SK-N-SH treated with all-trans-retinoic acid at 6 μM for 48 hours (cell line): ENCODE results near the gene UTS2B.

ENCODE experiments used
- ATAC-seq: fragments of 200-7000 bp; cut with Tn5 transposase; 3 replicates; pipeline ENCODE4 v1.9.1; 2020; ENCODE audit warnings: mild to moderate bottlenecking, moderate library complexity
- BACH2 ChIP-seq: fragments of 250-450 bp; sonication (Bioruptor Pico); IDR thresholded peaks from 2 replicates; pipeline ENCODE4 v1.9.0; 2021; ENCODE audit warnings: mild to moderate bottlenecking, borderline replicate concordance
- CREB5 ChIP-seq: fragments of 250-450 bp; sonication (Bioruptor Pico); IDR thresholded peaks from 2 replicates; pipeline ENCODE4 v1.5.1; 2020; ENCODE audit warnings: low read depth, mild to moderate bottlenecking, moderate library complexity
- CSDC2 ChIP-seq: fragments of 250-450 bp; sonication (Bioruptor Pico); IDR thresholded peaks from 2 replicates; pipeline ENCODE4 v1.5.0; 2020; ENCODE audit warnings: mild to moderate bottlenecking, moderate library complexity
- ISL1 ChIP-seq: fragments of 250-450 bp; sonication (Bioruptor Pico); IDR thresholded peaks from 2 replicates; pipeline ENCODE4 v2.1.2; 2022; ENCODE audit warnings: mild to moderate bottlenecking, moderate library complexity
- OSR1 ChIP-seq: fragments of 250-450 bp; sonication (Bioruptor Pico); IDR thresholded peaks from 2 replicates; pipeline ENCODE4 v1.8.0; 2022; ENCODE audit warnings: moderate library complexity, mild to moderate bottlenecking, inconsistent platforms
- PATZ1 ChIP-seq: fragments of 250-450 bp; sonication (Bioruptor Pico); IDR thresholded peaks from 2 replicates; pipeline ENCODE4 v1.8.0; 2020; ENCODE audit warnings: mild to moderate bottlenecking, moderate library complexity, borderline replicate concordance
- POU6F1 ChIP-seq: fragments of 250-450 bp; sonication (Bioruptor Pico); IDR thresholded peaks from 2 replicates; pipeline ENCODE4 v1.8.0; 2021; ENCODE audit warnings: low read depth, mild to moderate bottlenecking, moderate library complexity, borderline replicate concordance
- PPARA ChIP-seq: fragments of 250-450 bp; sonication (Bioruptor Pico); IDR thresholded peaks from 2 replicates; pipeline ENCODE4 v1.5.0; 2020; ENCODE audit warnings: mild to moderate bottlenecking, borderline replicate concordance
- RARB ChIP-seq: fragments of 250-450 bp; sonication (Bioruptor Pico); IDR thresholded peaks from 2 replicates; pipeline ENCODE4 v1.8.0; 2021; ENCODE audit warnings: mild to moderate bottlenecking, moderate library complexity
- SNAI2 ChIP-seq: fragments of 250-450 bp; sonication (Bioruptor Pico); IDR thresholded peaks from 2 replicates; pipeline ENCODE4 v1.5.0; 2020; ENCODE audit warnings: mild to moderate bottlenecking, moderate library complexity
- TCF4 ChIP-seq: fragments of 250-450 bp; sonication (Bioruptor Pico); IDR thresholded peaks from 2 replicates; pipeline ENCODE4 v1.8.0; 2021; ENCODE audit warnings: mild to moderate bottlenecking, moderate library complexity, borderline replicate concordance
- TOX ChIP-seq: fragments of 250-450 bp; sonication (Bioruptor Pico); IDR thresholded peaks from 2 replicates; pipeline ENCODE4 v1.8.0; 2021; ENCODE audit warnings: mild to moderate bottlenecking, moderate library complexity, borderline replicate concordance
- TSHZ2 ChIP-seq: fragments of 250-450 bp; sonication (Bioruptor Pico); IDR thresholded peaks from 2 replicates; pipeline ENCODE4 v1.5.0; 2020; ENCODE audit warnings: mild to moderate bottlenecking, moderate library complexity
- ZC3H10 ChIP-seq: fragments of 250-450 bp; sonication (Bioruptor Pico); IDR thresholded peaks from 2 replicates; pipeline ENCODE4 v1.5.1; 2021; ENCODE audit warnings: mild to moderate bottlenecking, moderate library complexity
- ZFP3 ChIP-seq: fragments of 250-450 bp; sonication (Bioruptor Pico); IDR thresholded peaks from 2 replicates; pipeline ENCODE4 v1.5.0; 2020; ENCODE audit warnings: mild to moderate bottlenecking, moderate library complexity
- ZFP30 ChIP-seq: fragments of 450-650 bp; formaldehyde crosslinking; IDR thresholded peaks from 2 replicates; pipeline ENCODE4 v1.5.0; 2022; ENCODE audit warnings: mild to moderate bottlenecking, moderate library complexity
- ZNF565 ChIP-seq: fragments of 450-650 bp; formaldehyde crosslinking; conservative IDR thresholded peaks from 2 replicates; pipeline ENCODE4 v1.5.0; 2020; ENCODE audit warnings: low read depth, mild to moderate bottlenecking, moderate library complexity
- ZNF8 ChIP-seq: fragments of 450-650 bp; formaldehyde crosslinking; IDR thresholded peaks from 2 replicates; pipeline ENCODE4 v1.5.0; 2020; ENCODE audit warnings: mild to moderate bottlenecking, moderate library complexity

UTS2B gene

GRCh38 chr3:191301782-191302411 lies 28.4 kb downstream of the UTS2B start:
- no peak for ATAC-seq

GRCh38 chr3:191301017-191301416 lies 29.3 kb downstream of the UTS2B start:
- ATAC-seq = no peak
- TF ChIP-seq RARB = no peak
- TF ChIP-seq BACH2 (CRISPR knock-in tag) = no peak
- no peak for TF ChIP-seq ZNF8 (CRISPR knock-in tag)
- TF ChIP-seq ZFP3 (CRISPR knock-in tag) = no peak
- no peak for TF ChIP-seq TCF4 (CRISPR knock-in tag)
- TF ChIP-seq ZFP30 = no peak
- no peak for TF ChIP-seq OSR1 (CRISPR knock-in tag)
- no peak for TF ChIP-seq PATZ1 (CRISPR knock-in tag)
- TF ChIP-seq ZC3H10 (CRISPR knock-in tag) = no peak
- no peak for TF ChIP-seq PPARA
- no peak for TF ChIP-seq CSDC2 (CRISPR knock-in tag)
- TF ChIP-seq CREB5 (CRISPR knock-in tag) = no peak
- TF ChIP-seq, all 23 proteins: peak for 0

More at GRCh38 chr3:191301782-191302411, 28.4 kb downstream of the UTS2B start:
- TF ChIP-seq ZC3H10 (CRISPR knock-in tag) = no peak
- TF ChIP-seq SNAI2 (CRISPR knock-in tag) = no peak
- TF ChIP-seq, all 23 proteins: peak for 0

- no peak for ATAC-seq
- TF ChIP-seq ZFP30 = no peak
- TF ChIP-seq ZFP3 (CRISPR knock-in tag) = no peak
- TF ChIP-seq ZNF565 (CRISPR knock-in tag) = no peak
- no peak for TF ChIP-seq TSHZ2 (CRISPR knock-in tag)
- no peak for TF ChIP-seq TCF4 (CRISPR knock-in tag)
- TF ChIP-seq SNAI2 (CRISPR knock-in tag) = no peak
- TF ChIP-seq CREB5 (CRISPR knock-in tag) = no peak
- no peak for TF ChIP-seq POU6F1
- TF ChIP-seq ZNF8 (CRISPR knock-in tag) = no peak
These were observed 29.9 kb downstream of the UTS2B start for GRCh38 chr3:191300422-191300821.

GRCh38 chr3:191298846-191299245 lies 31.5 kb downstream of the UTS2B start:
- TF ChIP-seq ISL1 (CRISPR knock-in tag) (no peak), TCF4 (CRISPR knock-in tag) (no peak), SNAI2 (CRISPR knock-in tag) (no peak), ZFP30 (no peak), TOX (no peak)

More at GRCh38 chr3:191298846-191299245, 31.5 kb downstream of the UTS2B start:
- no peak for ATAC-seq
